ENCODE data around the gene TTLL8.

The TTLL8 gene

GRCh38 chr22:50058061-50058905, at the start of gene TTLL8:
Gene TTLL8 (minus strand): TSS chr22:50058298.
- ChIA-PET CTCF (no interaction called here), POLR2A (no interaction called here)
- no peaks in the 10 kb centered on the region for H3K9me3 ChIP-seq (ENCODE audit: control insufficient read depth, insufficient read depth, low read depth, low read length)
- H3K4me3 ChIP-seq (ENCODE audit: low read depth, low read length): no peak within 1 kb of the TSS
- no peak within 1 kb of the TSS for H3K27ac ChIP-seq (ENCODE audit: extremely low read depth, low read depth, low read length)
- H3K36me3 ChIP-seq (ENCODE audit: control insufficient read depth in 2 of 2, insufficient read depth in 1 of 2, low read length in 2 of 2): no peaks in the 10 kb centered on the region
- no peaks in the 10 kb centered on the region for H3K4me1 ChIP-seq (ENCODE audit: control insufficient read depth, insufficient read depth, low read length)
- TF ChIP-seq ZSCAN18 (tag by site-specific recombination; IDR thresholded peaks at IDR 0.05) (no peak), ZNF558 (tag by site-specific recombination; IDR thresholded peaks at IDR 0.05) (no peak), ZNF311 (tag by site-specific recombination; IDR thresholded peaks at IDR 0.05; ENCODE audit: borderline replicate concordance) (no peak), ZNF621 (tag by site-specific recombination; IDR thresholded peaks at IDR 0.05) (no peak), ZSCAN30 (tag by site-specific recombination; IDR thresholded peaks at IDR 0.05) (no peak)

GRCh38 chr22:50107529-50107928, 49.4 kb upstream of the TTLL8 start:
- CTCF ChIA-PET: interaction anchor here (0.5 to 0.9 kb wide), 2 partner anchors 14 to 515 kb away, joined by 3 read pairs; no protein-coding TSS in a partner anchor
- POLR2A ChIA-PET: no interaction called here
- TF ChIP-seq ZBTB10 (tag by site-specific recombination; IDR thresholded peaks at IDR 0.05) (no peak), SCRT1 (tag by site-specific recombination; IDR thresholded peaks at IDR 0.05; ENCODE audit: borderline replicate concordance) (no peak), ZNF473 (tag by site-specific recombination; IDR thresholded peaks at IDR 0.05) (no peak)

GRCh38 chr22:50105208-50106100, 47.4 kb upstream of the TTLL8 start:
- Histone ChIP-seq H3K4me3 (ENCODE audit: low read depth, low read length) (no peak overlapping the region), H3K9me3 (ENCODE audit: control insufficient read depth, insufficient read depth, low read depth, low read length) (no peaks in the 10 kb centered on the region), H3K36me3 (ENCODE audit: control insufficient read depth in 2 of 2, insufficient read depth in 1 of 2, low read length in 2 of 2) (no peaks in the 10 kb centered on the region), H3K27ac (ENCODE audit: extremely low read depth, low read depth, low read length) (no peak overlapping the region), H3K4me1 (ENCODE audit: control insufficient read depth, insufficient read depth, low read length) (no peaks in the 10 kb centered on the region)
- CTCF ChIA-PET: interaction anchor here (0.7 kb wide), 1 partner anchor 33 kb away, joined by 3 read pairs; no protein-coding TSS in a partner anchor
- POLR2A ChIA-PET: interaction anchor here (0.7 kb wide), 1 partner anchor 429 kb away, joined by 3 read pairs; no protein-coding TSS in a partner anchor
- no peak for TF ChIP-seq ZNF704 (tag by site-specific recombination; IDR thresholded peaks at IDR 0.05)
- no peak for TF ChIP-seq ZNF302 (tag by site-specific recombination; IDR thresholded peaks at IDR 0.05; ENCODE audit: low read depth)
- TF ChIP-seq ZNF10 (tag by site-specific recombination; IDR thresholded peaks at IDR 0.05): no peak
- no peak for TF ChIP-seq OSR2 (tag by site-specific recombination; IDR thresholded peaks at IDR 0.05)
- no peak for TF ChIP-seq SCRT1 (tag by site-specific recombination; IDR thresholded peaks at IDR 0.05; ENCODE audit: borderline replicate concordance)
- no peak for TF ChIP-seq KLF1 (tag by site-specific recombination; IDR thresholded peaks at IDR 0.05)
- TF ChIP-seq ZNF830 (tag by site-specific recombination; IDR thresholded peaks at IDR 0.05; ENCODE audit: low read depth): no peak
- TF ChIP-seq BCL11A (tag by site-specific recombination; IDR thresholded peaks at IDR 0.05; ENCODE audit: low read depth): no peak
- TF ChIP-seq ZNF473 (tag by site-specific recombination; IDR thresholded peaks at IDR 0.05): no peak
- TF ChIP-seq ZFP3 (tag by site-specific recombination; IDR thresholded peaks at IDR 0.05; ENCODE audit: low read depth): no peak
- no peak for TF ChIP-seq ZNF549 (tag by site-specific recombination; IDR thresholded peaks at IDR 0.05)
- no peak for TF ChIP-seq ZBTB6 (tag by site-specific recombination; IDR thresholded peaks at IDR 0.05)
- TF ChIP-seq ZNF398 (tag by site-specific recombination; IDR thresholded peaks at IDR 0.05): no peak

More at GRCh38 chr22:50107529-50107928, 49.4 kb upstream of the TTLL8 start:
- no peaks in the 10 kb centered on the region for H3K4me1 ChIP-seq (ENCODE audit: control insufficient read depth, insufficient read depth, low read length)
- H3K36me3 ChIP-seq (ENCODE audit: control insufficient read depth in 2 of 2, insufficient read depth in 1 of 2, low read length in 2 of 2): no peaks in the 10 kb centered on the region
- H3K9me3 ChIP-seq (ENCODE audit: control insufficient read depth, insufficient read depth, low read depth, low read length): no peaks in the 10 kb centered on the region
- H3K4me3 ChIP-seq (ENCODE audit: low read depth, low read length): no peak overlapping the region
- H3K27ac ChIP-seq (ENCODE audit: extremely low read depth, low read depth, low read length): no peak overlapping the region

Data from HEK293 (cell line).